A549 (cell line): ENCODE results near the gene TSFM. TPM values are rescaled to one million over a fixed set of nuclear protein-coding genes. Genes with fewer than 3 reads are reported as not detected.
A peak's percentile ranks its signal among the peaks of the same experiment; 100 is the strongest.

Source experiments
- ATAC-seq, 2 experiments: fragments of 200-7000 bp in 1 of 2; fragments of >200 bp in 1 of 2; cut with Nextera tagmentation in 1 of 2; cut with Tn5 transposase in 1 of 2; 3 replicates each; pipeline versions ENCODE4 v1.8.0 to v1.9.1; 2018 to 2020; ENCODE audit warnings: mild to moderate bottlenecking in 1 of 2, moderate library complexity in 1 of 2
- CTCF ChIA-PET: fragments of 300-600 bp; sonication (Branson Sonifier 250); formaldehyde crosslinking; extraction: SDS; loops from one replicate; lab custom pipeline; 2021; ENCODE audit warnings: antibody characterized with exemption, inconsistent platforms; lab: Yijun Ruan, JAX
- POLR2A ChIA-PET: fragments of 350-600 bp; formaldehyde crosslinking; extraction: SDS; loops from one replicate; lab custom pipeline; 2021; ENCODE audit warnings: antibody characterized with exemption, inconsistent platforms; lab: Yijun Ruan, JAX
- DNase-seq, 2 experiments: peaks; one replicate each; pipeline versions ENCODE4 v3.0.0 to v3.0.0-alpha.2; 2011 to 2016; ENCODE audit warnings: low read depth in 1 of 2, low spot score in 1 of 2
- FAIRE-seq: peaks from 2 replicates; lab custom pipeline; 2011; peaks lifted over from hg19 to GRCh38; lab: Jason Lieb, UNC
- H3K27ac ChIP-seq, 2 experiments: fragments of >200 bp; sonication (Bioruptor Twin); formaldehyde crosslinking; 3 replicates each; pipeline ENCODE4 v1.5.1; 2016 to 2017
- H3K4me1 ChIP-seq: fragments of >200 bp; sonication (Bioruptor Twin); formaldehyde crosslinking; 3 replicates; pipeline ENCODE4 v1.6.1; 2016
- H3K4me2 ChIP-seq: fragments of >200 bp; sonication (Bioruptor Twin); formaldehyde crosslinking; 3 replicates; pipeline ENCODE4 v1.6.1; 2016
- H3K4me3 ChIP-seq: fragments of >200 bp; sonication (Bioruptor Twin); formaldehyde crosslinking; 3 replicates; pipeline ENCODE4 v1.5.1; 2016
- H3K9me3 ChIP-seq: fragments of >200 bp; sonication (Bioruptor Twin); formaldehyde crosslinking; 3 replicates; pipeline ENCODE4 v1.6.1; 2016
- CBX8 ChIP-seq: fragments of 200-600 bp; sonication (generic); IDR thresholded peaks from 2 replicates; pipeline ENCODE4 v1.6.1; 2016
- CEBPB ChIP-seq, 2 experiments: fragments of >200 bp in 1 of 2; sonication (Bioruptor Twin) in 1 of 2; formaldehyde crosslinking in 1 of 2; IDR thresholded peaks; 2 replicates each; pipeline ENCODE4 v1.6.1; 2012 to 2016
- CHD4 ChIP-seq: fragments of 200-600 bp; sonication (generic); IDR thresholded peaks from 2 replicates; pipeline ENCODE4 v1.6.1; 2016; ENCODE audit warnings: antibody characterized with exemption, mild to moderate bottlenecking, borderline replicate concordance
- EHF ChIP-seq: fragments of 250-450 bp; sonication (Bioruptor Pico); IDR thresholded peaks from 2 replicates; pipeline ENCODE4 v1.5.0; 2020; ENCODE audit warnings: mild to moderate bottlenecking
- EP300 ChIP-seq, 2 experiments: fragments of >200 bp; sonication (Bioruptor Twin); formaldehyde crosslinking; IDR thresholded peaks; 2 replicates in 1 of 2; 3 replicates in 1 of 2; pipeline ENCODE4 v1.6.1; 2016 to 2017
- ESRRA ChIP-seq: fragments of 150-350 bp; IDR thresholded peaks from 2 replicates; pipeline ENCODE4 v1.6.1; 2014; ENCODE audit warnings: mild to moderate bottlenecking, low read length, borderline replicate concordance
- FOSB ChIP-seq: fragments of 250-450 bp; sonication (Bioruptor Pico); IDR thresholded peaks from 2 replicates; pipeline ENCODE4 v1.5.0; 2020; ENCODE audit warnings: mild to moderate bottlenecking, moderate library complexity
- FOSL2 ChIP-seq, 2 experiments: fragments of 450-650 bp in 1 of 2; fragments of >200 bp in 1 of 2; sonication (Bioruptor Twin) in 1 of 2; formaldehyde crosslinking; IDR thresholded peaks; 2 replicates each; pipeline versions ENCODE4 v1.5.0 to v1.6.1; 2016 to 2020; ENCODE audit warnings: mild to moderate bottlenecking in 1 of 2, moderate library complexity in 1 of 2
- FOXS1 ChIP-seq: fragments of 250-450 bp; sonication (Bioruptor Pico); IDR thresholded peaks from 2 replicates; pipeline ENCODE4 v1.5.0; 2020; ENCODE audit warnings: mild to moderate bottlenecking, moderate library complexity
- HDAC2 ChIP-seq: fragments of 200-600 bp; sonication (generic); IDR thresholded peaks from 2 replicates; pipeline ENCODE4 v1.6.1; 2016
- HOXA7 ChIP-seq: fragments of 250-450 bp; sonication (Bioruptor Pico); IDR thresholded peaks from 2 replicates; pipeline ENCODE4 v1.5.0; 2020; ENCODE audit warnings: mild to moderate bottlenecking, moderate library complexity
- JUN ChIP-seq, 2 experiments: fragments of >200 bp; sonication (Bioruptor Twin); formaldehyde crosslinking; IDR thresholded peaks; 2 replicates in 1 of 2; 3 replicates in 1 of 2; pipeline ENCODE4 v1.6.1; 2016 to 2017
- KDM5A ChIP-seq: fragments of 200-600 bp; sonication (generic); IDR thresholded peaks from 2 replicates; pipeline ENCODE4 v1.6.1; 2016; ENCODE audit warnings: antibody characterized with exemption, mild to moderate bottlenecking
- MAZ ChIP-seq: fragments of 150-350 bp; IDR thresholded peaks from 2 replicates; pipeline ENCODE4 v1.6.1; 2014; ENCODE audit warnings: antibody characterized with exemption, low read depth, low read length, borderline replicate concordance
- NR3C1 ChIP-seq: fragments of >200 bp; sonication (Bioruptor Twin); formaldehyde crosslinking; IDR thresholded peaks from 3 replicates; pipeline ENCODE4 v1.6.1; 2017
- POLR2A ChIP-seq: IDR thresholded peaks from 2 replicates; pipeline ENCODE4 v1.6.1; 2012; ENCODE audit warnings: mild to moderate bottlenecking, low read length
- RARB ChIP-seq: fragments of 250-450 bp; sonication (Bioruptor Pico); IDR thresholded peaks from 2 replicates; pipeline ENCODE4 v1.8.0; 2021; ENCODE audit warnings: mild to moderate bottlenecking, moderate library complexity
- RFX5 ChIP-seq: fragments of 450-650 bp; IDR thresholded peaks from 2 replicates; pipeline ENCODE4 v1.7.1; 2014; ENCODE audit warnings: antibody characterized with exemption, mild to moderate bottlenecking, moderate library complexity
- SREBF2 ChIP-seq: fragments of 450-650 bp; IDR thresholded peaks from 2 replicates; pipeline ENCODE4 v1.6.1; 2014; ENCODE audit warnings: mild to moderate bottlenecking, moderate library complexity
- TP53 ChIP-seq: fragments of 250-450 bp; sonication (Bioruptor Pico); IDR thresholded peaks from 2 replicates; pipeline ENCODE4 v1.5.0; 2021; ENCODE audit warnings: mild to moderate bottlenecking, moderate library complexity
- ZC3H11A ChIP-seq: fragments of 450-650 bp; IDR thresholded peaks from 2 replicates; pipeline ENCODE4 v1.6.1; 2014; ENCODE audit warnings: antibody characterized with exemption, mild to moderate bottlenecking
- ZFP36 ChIP-seq: fragments of 450-650 bp; IDR thresholded peaks from 2 replicates; pipeline ENCODE4 v1.6.1; 2014; ENCODE audit warnings: borderline replicate concordance; ENCODE audit not compliant: partially characterized antibody
- WGBS: methylation state at CpG from one replicate; pipeline ENCODE4 v1.1.6; 2017; ENCODE audit errors: missing lambda C conversion rate; 5-methylcytosine and 5-hydroxymethylcytosine counted together
- polyA plus RNA-seq, 4 experiments: library from polyadenylated mRNA; depleted of rRNA in 3 of 4; stranded (reverse); fragments of >200 nt; fragmentation: RNase III in 1 of 4; extraction: RNeasy Plus Mini Kit Qiagen cat#74134 plus additional on column Dnase treatment in 1 of 4; gene quantifications; 2 replicates in 3 of 4; 3 replicates in 1 of 4; pipeline ENCODE4 v1.2.3, GENCODE V29; 2011 to 2017
- TF ChIP-seq, protein P1 (sequence below): fragments of >200 bp; sonication (Bioruptor Twin); formaldehyde crosslinking; IDR thresholded peaks from 3 replicates; pipeline ENCODE4 v1.6.1; 2016
- TF ChIP-seq, protein P2 (sequence below): fragments of >200 bp; sonication (Bioruptor Twin); formaldehyde crosslinking; IDR thresholded peaks from 2 replicates; pipeline ENCODE4 v1.6.1; 2016
- TF ChIP-seq, protein P3 (sequence below): fragments of 450-650 bp; IDR thresholded peaks from 2 replicates; pipeline ENCODE4 v1.6.1; 2014; ENCODE audit warnings: antibody characterized with exemption
- TF ChIP-seq, protein P4 (sequence below): IDR thresholded peaks from 2 replicates; pipeline ENCODE4 v1.6.1; 2012
- TF ChIP-seq, protein P5 (sequence below): IDR thresholded peaks from 2 replicates; pipeline ENCODE4 v1.6.1; 2012; ENCODE audit warnings: low read depth, borderline replicate concordance
- TF ChIP-seq, protein P6 (sequence below): fragments of 150-350 bp; IDR thresholded peaks from 2 replicates; pipeline ENCODE4 v1.6.1; 2014; ENCODE audit warnings: low read depth, mild to moderate bottlenecking, low read length
- TF ChIP-seq, protein P7 (sequence below): fragments of >200 bp; sonication (Bioruptor Twin); formaldehyde crosslinking; IDR thresholded peaks from 3 replicates; pipeline ENCODE4 v1.5.1; 2016

TSFM gene
- polyA plus RNA-seq, 2 of the 4 experiments (the other 2 are of a cell fraction): 31.7 to 60.2 TPM

DNA sequence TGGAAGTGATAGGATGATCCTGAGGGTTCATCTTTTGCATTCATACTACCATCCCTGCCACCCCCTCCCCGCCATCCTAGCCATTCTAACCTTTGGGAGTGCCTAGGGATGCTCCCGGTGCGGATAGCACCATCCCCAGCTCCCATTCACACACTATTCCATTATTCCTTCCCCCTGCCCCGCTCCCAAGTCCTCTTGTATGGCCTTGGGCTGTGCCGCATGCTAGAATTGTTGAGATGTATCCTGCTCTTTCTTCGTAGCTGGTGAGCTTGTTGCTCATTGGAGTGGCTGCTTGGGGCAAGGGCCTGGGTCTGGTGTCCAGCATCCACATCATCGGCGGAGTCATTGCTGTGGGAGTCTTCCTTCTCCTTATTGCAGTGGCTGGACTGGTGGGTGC, 37.1 kb upstream of the TSFM start:
- no peak for DNase-seq
- 82% methylated on average over 8 of the region's 8 CpGs for WGBS
- peak; percentile 20 to 26; a peak in 4 of 6 replicates for ATAC-seq

DNA sequence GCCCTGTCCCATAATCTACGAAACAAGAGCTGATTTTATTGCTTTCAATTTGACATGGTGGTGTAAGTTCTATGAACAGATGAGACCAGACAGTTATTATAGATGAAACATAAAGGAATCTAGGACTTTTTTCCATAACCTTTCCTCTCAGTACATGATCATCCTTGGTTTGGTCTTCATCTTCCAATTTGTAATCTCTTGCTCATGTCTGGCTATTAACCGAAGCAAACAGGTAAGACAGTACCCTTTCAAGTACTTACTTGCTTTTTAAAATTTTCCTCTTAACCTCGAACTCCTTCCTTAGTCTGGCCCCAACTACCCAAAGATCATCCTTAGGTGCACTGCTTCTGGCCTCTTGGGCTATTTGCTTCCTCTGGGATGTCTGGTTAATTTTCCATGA, 36.6 kb upstream of the TSFM start:
- peaks cover 17% of the 10 kb centered on the region for H3K4me1 ChIP-seq
- TF ChIP-seq JUN (IDR thresholded peaks at IDR 0.05) (peak in 1 of 2 experiments; percentile 24; a peak in 1 of 5 replicates), EP300 (IDR thresholded peaks at IDR 0.05) (no peak), FOXS1 (CRISPR knock-in tag) (no peak), HOXA7 (CRISPR knock-in tag) (no peak)
- DNase-seq (no peak), ATAC-seq (no peak), FAIRE-seq (no peak)
- peak overlapping the region; percentile 70; the same call in 1 of the 3 replicates for H3K4me3 ChIP-seq
- no peak overlapping the region; a peak in 1 of 6 replicates for H3K27ac ChIP-seq
- ChIA-PET CTCF (interaction anchor here (1.1 to 3.1 kb wide), 3 partner anchors 11 to 37 kb away, joined by 3 to 15 read pairs (median 14); partner anchors contain the start of gene TSFM), POLR2A (no interaction called here)
- WGBS: 85% methylated on average over 3 of the region's 3 CpGs
- no peaks in the 10 kb centered on the region for H3K9me3 ChIP-seq
- peak overlapping the region; percentile 79 for H3K4me2 ChIP-seq

More for the DNA sequence above, 37.1 kb upstream of the TSFM start:
- TF ChIP-seq, protein P1, sequence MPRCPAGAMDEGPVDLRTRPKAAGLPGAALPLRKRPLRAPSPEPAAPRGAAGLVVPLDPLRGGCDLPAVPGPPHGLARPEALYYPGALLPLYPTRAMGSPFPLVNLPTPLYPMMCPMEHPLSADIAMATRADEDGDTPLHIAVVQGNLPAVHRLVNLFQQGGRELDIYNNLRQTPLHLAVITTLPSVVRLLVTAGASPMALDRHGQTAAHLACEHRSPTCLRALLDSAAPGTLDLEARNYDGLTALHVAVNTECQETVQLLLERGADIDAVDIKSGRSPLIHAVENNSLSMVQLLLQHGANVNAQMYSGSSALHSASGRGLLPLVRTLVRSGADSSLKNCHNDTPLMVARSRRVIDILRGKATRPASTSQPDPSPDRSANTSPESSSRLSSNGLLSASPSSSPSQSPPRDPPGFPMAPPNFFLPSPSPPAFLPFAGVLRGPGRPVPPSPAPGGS: 0 out of 3 replicates have a peak, but pooled peaks have one; percentile 45
- no peak for TF ChIP-seq HDAC2
- no peak for TF ChIP-seq NR3C1
- TF ChIP-seq, protein P2, sequence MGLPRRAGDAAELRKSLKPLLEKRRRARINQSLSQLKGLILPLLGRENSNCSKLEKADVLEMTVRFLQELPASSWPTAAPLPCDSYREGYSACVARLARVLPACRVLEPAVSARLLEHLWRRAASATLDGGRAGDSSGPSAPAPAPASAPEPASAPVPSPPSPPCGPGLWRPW: no peak
- TF ChIP-seq SREBF2: no peak
- TF ChIP-seq HOXA7 (CRISPR knock-in tag): 0 out of 2 replicates have a peak, but pooled peaks have one; percentile 46
- no peak for TF ChIP-seq TP53 (CRISPR knock-in tag)
- TF ChIP-seq POLR2A: 0 out of 2 replicates have a peak, but pooled peaks have one; percentile 18
- peak; percentile 47; the same call in 1 of the 2 replicates for TF ChIP-seq FOSB (CRISPR knock-in tag)
- TF ChIP-seq RARB (CRISPR knock-in tag): no peak
- TF ChIP-seq, protein P3, sequence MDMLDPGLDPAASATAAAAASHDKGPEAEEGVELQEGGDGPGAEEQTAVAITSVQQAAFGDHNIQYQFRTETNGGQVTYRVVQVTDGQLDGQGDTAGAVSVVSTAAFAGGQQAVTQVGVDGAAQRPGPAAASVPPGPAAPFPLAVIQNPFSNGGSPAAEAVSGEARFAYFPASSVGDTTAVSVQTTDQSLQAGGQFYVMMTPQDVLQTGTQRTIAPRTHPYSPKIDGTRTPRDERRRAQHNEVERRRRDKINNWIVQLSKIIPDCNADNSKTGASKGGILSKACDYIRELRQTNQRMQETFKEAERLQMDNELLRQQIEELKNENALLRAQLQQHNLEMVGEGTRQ: no peak; the same call in 1 of the 2 replicates
- no peak for TF ChIP-seq FOSL2 (IDR thresholded peaks at IDR 0.05)
- no peak for TF ChIP-seq FOSL2 (CRISPR knock-in tag; IDR thresholded peaks at IDR 0.05)
- CTCF ChIA-PET: interaction anchor here (1.1 to 3.1 kb wide), 6 partner anchors 9 to 162 kb away, joined by 3 to 15 read pairs (median 10); partner anchors contain the start of gene TSFM
- H3K4me1 ChIP-seq: peaks cover 13% of the 10 kb centered on the region; the same call in 2 of the 3 replicates
- no peaks in the 10 kb centered on the region for H3K9me3 ChIP-seq
- H3K27ac ChIP-seq: peak overlapping the region; percentile 93 to 98
- H3K4me3 ChIP-seq: peak overlapping the region; percentile 70
- POLR2A ChIA-PET: interaction anchor here (1.1 to 1.7 kb wide), 5 partner anchors 14 to 99 kb away, joined by 3 to 9 read pairs (median 6); partner anchors contain the start of genes EEF1AKMT3 and METTL1
- H3K4me2 ChIP-seq: peak overlapping the region; percentile 79
- no peak for FAIRE-seq

DNA sequence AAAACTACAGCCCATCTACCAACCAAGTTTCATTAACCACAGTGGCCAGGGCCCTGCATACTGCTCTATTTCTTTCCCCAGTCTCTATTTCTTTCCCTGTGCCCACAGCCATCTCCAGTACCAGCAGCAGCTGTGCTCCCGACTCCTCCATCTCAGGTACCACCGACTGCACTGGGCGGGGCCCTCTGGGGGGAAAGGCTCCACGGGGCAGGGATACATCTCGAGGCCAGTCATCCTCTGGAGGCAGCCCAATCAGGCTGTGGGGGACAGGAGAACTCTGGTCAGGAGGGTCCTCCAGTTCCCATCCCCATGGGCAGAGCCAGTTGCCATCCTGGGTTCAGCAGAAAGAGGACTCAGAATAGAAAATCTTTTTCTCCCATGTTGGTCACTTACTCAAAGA, 33.5 kb upstream of the TSFM start:
- H3K4me1 ChIP-seq: peaks cover 31% of the 10 kb centered on the region
- DNase-seq: no peak
- no peak overlapping the region for H3K27ac ChIP-seq
- no peaks in the 10 kb centered on the region for H3K9me3 ChIP-seq
- H3K4me2 ChIP-seq: no peak overlapping the region
- no peak for ATAC-seq
- ChIA-PET POLR2A (no interaction called here), CTCF (interaction anchor here (3.1 kb wide), 1 partner anchor 12 kb away, joined by 17 read pairs; no protein-coding TSS in a partner anchor)
- H3K4me3 ChIP-seq: no peak overlapping the region
- 91% methylated on average over 5 of the region's 5 CpGs for WGBS
- FAIRE-seq: no peak
- TF ChIP-seq EHF (no peak), KDM5A (no peak), ESRRA (no peak), ZFP36 (no peak), MAZ (no peak), CBX8 (no peak), ZC3H11A (no peak), TP53 (CRISPR knock-in tag) (no peak), CEBPB (IDR thresholded peaks at IDR 0.05) (no peak), FOSL2 (IDR thresholded peaks at IDR 0.05) (no peak), FOSL2 (CRISPR knock-in tag; IDR thresholded peaks at IDR 0.05) (no peak), RARB (CRISPR knock-in tag) (no peak), RFX5 (no peak), CHD4 (no peak)
- TF ChIP-seq, protein P4, sequence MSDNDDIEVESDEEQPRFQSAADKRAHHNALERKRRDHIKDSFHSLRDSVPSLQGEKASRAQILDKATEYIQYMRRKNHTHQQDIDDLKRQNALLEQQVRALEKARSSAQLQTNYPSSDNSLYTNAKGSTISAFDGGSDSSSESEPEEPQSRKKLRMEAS: no peak
- TF ChIP-seq, protein P5, sequence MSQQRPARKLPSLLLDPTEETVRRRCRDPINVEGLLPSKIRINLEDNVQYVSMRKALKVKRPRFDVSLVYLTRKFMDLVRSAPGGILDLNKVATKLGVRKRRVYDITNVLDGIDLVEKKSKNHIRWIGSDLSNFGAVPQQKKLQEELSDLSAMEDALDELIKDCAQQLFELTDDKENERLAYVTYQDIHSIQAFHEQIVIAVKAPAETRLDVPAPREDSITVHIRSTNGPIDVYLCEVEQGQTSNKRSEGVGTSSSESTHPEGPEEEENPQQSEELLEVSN: no peak
- TF ChIP-seq, protein P6, sequence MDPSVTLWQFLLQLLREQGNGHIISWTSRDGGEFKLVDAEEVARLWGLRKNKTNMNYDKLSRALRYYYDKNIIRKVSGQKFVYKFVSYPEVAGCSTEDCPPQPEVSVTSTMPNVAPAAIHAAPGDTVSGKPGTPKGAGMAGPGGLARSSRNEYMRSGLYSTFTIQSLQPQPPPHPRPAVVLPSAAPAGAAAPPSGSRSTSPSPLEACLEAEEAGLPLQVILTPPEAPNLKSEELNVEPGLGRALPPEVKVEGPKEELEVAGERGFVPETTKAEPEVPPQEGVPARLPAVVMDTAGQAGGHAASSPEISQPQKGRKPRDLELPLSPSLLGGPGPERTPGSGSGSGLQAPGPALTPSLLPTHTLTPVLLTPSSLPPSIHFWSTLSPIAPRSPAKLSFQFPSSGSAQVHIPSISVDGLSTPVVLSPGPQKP: no peak
- TF ChIP-seq, protein P7, sequence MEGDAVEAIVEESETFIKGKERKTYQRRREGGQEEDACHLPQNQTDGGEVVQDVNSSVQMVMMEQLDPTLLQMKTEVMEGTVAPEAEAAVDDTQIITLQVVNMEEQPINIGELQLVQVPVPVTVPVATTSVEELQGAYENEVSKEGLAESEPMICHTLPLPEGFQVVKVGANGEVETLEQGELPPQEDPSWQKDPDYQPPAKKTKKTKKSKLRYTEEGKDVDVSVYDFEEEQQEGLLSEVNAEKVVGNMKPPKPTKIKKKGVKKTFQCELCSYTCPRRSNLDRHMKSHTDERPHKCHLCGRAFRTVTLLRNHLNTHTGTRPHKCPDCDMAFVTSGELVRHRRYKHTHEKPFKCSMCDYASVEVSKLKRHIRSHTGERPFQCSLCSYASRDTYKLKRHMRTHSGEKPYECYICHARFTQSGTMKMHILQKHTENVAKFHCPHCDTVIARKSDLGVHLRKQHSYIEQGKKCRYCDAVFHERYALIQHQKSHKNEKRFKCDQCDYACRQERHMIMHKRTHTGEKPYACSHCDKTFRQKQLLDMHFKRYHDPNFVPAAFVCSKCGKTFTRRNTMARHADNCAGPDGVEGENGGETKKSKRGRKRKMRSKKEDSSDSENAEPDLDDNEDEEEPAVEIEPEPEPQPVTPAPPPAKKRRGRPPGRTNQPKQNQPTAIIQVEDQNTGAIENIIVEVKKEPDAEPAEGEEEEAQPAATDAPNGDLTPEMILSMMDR: no peak
